Calu3 (cell line): ENCODE measurements around the gene DIS3L2. TPM values are rescaled to one million over a fixed set of nuclear protein-coding genes. Genes with fewer than 3 reads are reported as not detected.
A peak's percentile ranks its signal among the peaks of the same experiment; 100 is the strongest.

Source experiments
- Bru-seq: library from RNA; stranded (reverse); fragments of 400-500 nt; gene quantifications from one replicate; lab custom pipeline; 2021; lab: Mats Ljungman, UMichigan
- BruChase-seq, 2 experiments: library from RNA; stranded (reverse); fragments of 400-500 nt; gene quantifications; one replicate each; lab custom pipeline; 2021; lab: Mats Ljungman, UMichigan
- BruUV-seq: library from RNA; stranded (reverse); fragments of 400-500 nt; replicated peaks from 2 replicates; lab custom pipeline; 2021; lab: Mats Ljungman, UMichigan
- CTCF ChIA-PET: fragments of 300-600 bp; sonication (Branson Sonifier 250); formaldehyde crosslinking; loops from one replicate; lab custom pipeline; 2022; ENCODE audit warnings: antibody characterized with exemption; lab: Charles Lee
- DNase-seq: peaks from one replicate; pipeline ENCODE4 v3.0.0; 2022
- H3K27ac Mint-ChIP-seq: one replicate; pipeline ENCODE4 v1.8.0; 2022; ENCODE audit warnings: mixed read lengths; ENCODE audit not compliant: unreplicated experiment
- H3K27me3 Mint-ChIP-seq: one replicate; pipeline ENCODE4 v1.8.0; 2022; ENCODE audit warnings: mixed read lengths; ENCODE audit not compliant: unreplicated experiment
- H3K36me3 Mint-ChIP-seq: one replicate; pipeline ENCODE4 v1.8.0; 2022; ENCODE audit warnings: mild to moderate bottlenecking, moderate library complexity, mixed read lengths; ENCODE audit not compliant: insufficient read depth, unreplicated experiment
- H3K4me1 Mint-ChIP-seq: one replicate; pipeline ENCODE4 v1.8.0; 2022; ENCODE audit warnings: mild to moderate bottlenecking, low read depth, mixed read lengths; ENCODE audit not compliant: unreplicated experiment
- H3K4me3 Mint-ChIP-seq: one replicate; pipeline ENCODE4 v1.8.0; 2022; ENCODE audit warnings: mild to moderate bottlenecking, low read depth, moderate library complexity, mixed read lengths; ENCODE audit not compliant: unreplicated experiment
- H3K9me3 Mint-ChIP-seq: one replicate; pipeline ENCODE4 v1.8.0; 2022; ENCODE audit warnings: low read depth, mixed read lengths; ENCODE audit not compliant: unreplicated experiment
- CTCF ChIP-seq: fragments of 200-600 bp; IDR thresholded peaks from one replicate; pipeline ENCODE4 v1.8.0; 2022; ENCODE audit warnings: antibody characterized with exemption; ENCODE audit not compliant: unreplicated experiment
- intact Hi-C: fragments of 100-400 bp; cut with micrococcal nuclease; formaldehyde crosslinking; loops from one replicate; pipeline ENCODE4 v1.10.0; 2022; ENCODE audit not compliant: unreplicated experiment
- long read RNA-seq: library from polyadenylated mRNA; stranded (forward); transcript quantifications from one replicate; pipeline ENCODE4 v2.0.0, GENCODE V29; 2022
- total RNA-seq: library from RNA; stranded (reverse); gene quantifications from 2 replicates; pipeline ENCODE4 v1.2.3, GENCODE V29; 2022

Gene DIS3L2
- total RNA-seq = 44.5 and 46.0 TPM in 2 replicates
- percentile 76 among the genes with signal in this experiment for Bru-seq, nascent RNA
- BruChase-seq, experiment 1, labeled RNA remaining after a 6-hour chase = percentile 63 among the genes with signal in this experiment
- BruChase-seq, experiment 2, labeled RNA remaining after a 2-hour chase = percentile 60 among the genes with signal in this experiment
- long read RNA-seq, partial matches to known transcripts = 9 of 11 reads
- long read RNA-seq, other reads (novel, unspliced or antisense) = 1 of 11 reads

- no peak for TF ChIP-seq CTCF
- CTCF ChIA-PET = no interaction called here
- no peaks in the 10 kb centered on the region for H3K27me3 Mint-ChIP-seq
Measured at GRCh38 chr2:231961349-231962166, at the start of gene DIS3L2. Gene DIS3L2, plus strand, starts transcription at chr2:231961713. Its CDS starts 53,215 bp downstream, at chr2:232014928.

GRCh38 chr2:231914077-231914690 is 47.3 kb upstream of the DIS3L2 start:
- no peaks in the 10 kb centered on the region for H3K36me3 Mint-ChIP-seq
- H3K27me3 Mint-ChIP-seq = peaks cover 92% of the 10 kb centered on the region
- CTCF ChIA-PET = no interaction called here
- no peak for TF ChIP-seq CTCF
- intact Hi-C loops = no loop called here
- no TSS peak for BruUV-seq
- no peaks in the 10 kb centered on the region for H3K4me1 Mint-ChIP-seq
- H3K9me3 Mint-ChIP-seq = no peaks in the 10 kb centered on the region
- H3K4me3 Mint-ChIP-seq = no peak overlapping the region
- H3K27ac Mint-ChIP-seq = no peak overlapping the region
- no peak for DNase-seq

More at GRCh38 chr2:231961349-231962166, at the start of gene DIS3L2:
- no TSS peak for BruUV-seq
- Mint-ChIP-seq H3K9me3 (peaks cover 3% of the 10 kb centered on the region), H3K27ac (peak within 1 kb of the TSS; percentile 96), H3K4me1 (peaks cover 18% of the 10 kb centered on the region), H3K36me3 (peaks cover 28% of the 10 kb centered on the region), H3K4me3 (peak within 1 kb of the TSS; percentile 99)
- DNase-seq = peak; percentile 85
- intact Hi-C loops = no loop called here

GRCh38 chr2:231917280-231918066 is 44.0 kb upstream of the DIS3L2 start:
- H3K36me3 Mint-ChIP-seq = no peaks in the 10 kb centered on the region
- DNase-seq = no peak
- CTCF ChIA-PET = interaction anchor here (0.6 to 1.7 kb wide), 5 partner anchors 16 to 603 kb away, joined by 3 to 7 read pairs (median 3); no protein-coding TSS in a partner anchor
- H3K27ac Mint-ChIP-seq = no peak overlapping the region
- BruUV-seq = no TSS peak
- H3K27me3 Mint-ChIP-seq = peaks cover 91% of the 10 kb centered on the region
- no peaks in the 10 kb centered on the region for H3K9me3 Mint-ChIP-seq
- intact Hi-C loops = no loop called here
- no peaks in the 10 kb centered on the region for H3K4me1 Mint-ChIP-seq
- no peak overlapping the region for H3K4me3 Mint-ChIP-seq
- TF ChIP-seq CTCF = no peak
